NCI-H1417 (cell line): ENCODE results near the gene LMO1.

ENCODE experiments used
- DNase-seq, 3 experiments: peaks; one replicate each; lab custom pipeline; 2025; lab: John Stamatoyannopoulos, UW

LMO1 gene

GRCh38 chr11:8288166-8288772, 24.6 kb upstream of the LMO1 start:
- no peak for DNase-seq

- no peak for DNase-seq
Observed at GRCh38 chr11:8287703-8288102, 24.0 kb upstream of the LMO1 start.

GRCh38 chr11:8287297-8287696, 23.6 kb upstream of the LMO1 start:
- no peak for DNase-seq

- DNase-seq = no peak
Observed at GRCh38 chr11:8286886-8287285, 23.2 kb upstream of the LMO1 start.

GRCh38 chr11:8285796-8286195, 22.1 kb upstream of the LMO1 start:
- DNase-seq = no peak

GRCh38 chr11:8285228-8285627, 21.6 kb upstream of the LMO1 start:
- no peak for DNase-seq

GRCh38 chr11:8283465-8284230, 20.0 kb upstream of the LMO1 start:
- peak; percentile 68 to 88 (median 77) for DNase-seq

GRCh38 chr11:8283100-8283464, 19.4 kb upstream of the LMO1 start:
- no peak for DNase-seq

- peak in 1 of 3 experiments; percentile 47 for DNase-seq
Observed at GRCh38 chr11:8282631-8283030, 19.0 kb upstream of the LMO1 start.

GRCh38 chr11:8281266-8281665, 17.6 kb upstream of the LMO1 start:
- DNase-seq = no peak

- no peak for DNase-seq
Observed at GRCh38 chr11:8277691-8278090, 14.0 kb upstream of the LMO1 start.

GRCh38 chr11:8276528-8276927, 12.8 kb upstream of the LMO1 start:
- no peak for DNase-seq

GRCh38 chr11:8273287-8273686, 9.6 kb upstream of the LMO1 start:
- DNase-seq = no peak

- no peak for DNase-seq
Observed at GRCh38 chr11:8271106-8271886, 7.6 kb upstream of the LMO1 start.

GRCh38 chr11:8269636-8270035, 6.0 kb upstream of the LMO1 start:
- DNase-seq = no peak

GRCh38 chr11:8268530-8269400, 5.1 kb upstream of the LMO1 start:
- DNase-seq = peak in 2 of 3 experiments; percentile 69 to 83

GRCh38 chr11:8267831-8268529, 4.3 kb upstream of the LMO1 start:
- peak in 2 of 3 experiments; percentile 65 to 83 for DNase-seq

- DNase-seq = no peak
Observed at GRCh38 chr11:8267280-8267679, 3.6 kb upstream of the LMO1 start.

GRCh38 chr11:8266246-8267241, 2.9 kb upstream of the LMO1 start:
- DNase-seq = no peak

GRCh38 chr11:8265681-8266241, 2.1 kb upstream of the LMO1 start:
- no peak for DNase-seq
